HG03280 (cell line): ENCODE measurements around the gene MSL3.

ENCODE experiments used
- ATAC-seq: cut with Tn5 transposase; IDR thresholded peaks from one replicate; pipeline ENCODE4 v1.9.1; 2021; ENCODE audit warnings: mild to moderate bottlenecking, moderate library complexity; ENCODE audit not compliant: unreplicated experiment

The MSL3 gene

GRCh38 chrX:11757719-11758399 lies at the start of gene MSL3:
TSS of gene MSL3 (plus strand) at chrX:11758237. CDS start at chrX:11758264, 27 bp downstream.
- peak; percentile 42 for ATAC-seq

GRCh38 chrX:11722304-11722703 lies 35.7 kb upstream of the MSL3 start:
- ATAC-seq: no peak

GRCh38 chrX:11724122-11725017 lies 33.7 kb upstream of the MSL3 start:
- no peak for ATAC-seq

GRCh38 chrX:11725631-11726442 lies 32.2 kb upstream of the MSL3 start:
- ATAC-seq: no peak

- ATAC-seq: no peak
Measured at GRCh38 chrX:11728556-11728955, 29.5 kb upstream of the MSL3 start.

GRCh38 chrX:11733614-11734013 lies 24.4 kb upstream of the MSL3 start:
- ATAC-seq: no peak

GRCh38 chrX:11739776-11740175 lies 18.3 kb upstream of the MSL3 start:
- ATAC-seq: no peak

- no peak for ATAC-seq
Measured at GRCh38 chrX:11740794-11741193, 17.2 kb upstream of the MSL3 start.

GRCh38 chrX:11741574-11741973 lies 16.5 kb upstream of the MSL3 start:
- no peak for ATAC-seq

GRCh38 chrX:11745881-11746280 lies 12.2 kb upstream of the MSL3 start:
- ATAC-seq: no peak

GRCh38 chrX:11750046-11750445 lies 8.0 kb upstream of the MSL3 start:
- no peak for ATAC-seq

GRCh38 chrX:11750694-11751093 lies 7.3 kb upstream of the MSL3 start:
- ATAC-seq: no peak

- peak; percentile 60 for ATAC-seq
Measured at GRCh38 chrX:11751261-11751660, 6.8 kb upstream of the MSL3 start.

GRCh38 chrX:11753668-11754067 lies 4.4 kb upstream of the MSL3 start:
- no peak for ATAC-seq

GRCh38 chrX:11754958-11755645 lies 2.9 kb upstream of the MSL3 start:
- no peak for ATAC-seq

GRCh38 chrX:11755724-11756123 lies 2.3 kb upstream of the MSL3 start:
- ATAC-seq: no peak

GRCh38 chrX:11756354-11757318 lies 1.4 kb upstream of the MSL3 start:
- no peak for ATAC-seq

GRCh38 chrX:11757397-11757718 lies 679 bp upstream of the MSL3 start:
- peak; percentile 2 for ATAC-seq

- ATAC-seq: peak; percentile 55
Measured at GRCh38 chrX:11758400-11759171, 549 bp downstream of the MSL3 start.
